ENCODE measurements around the gene STARD4.

- TF ChIP-seq CTCF (IDR thresholded peaks at IDR 0.05) (no peak), POLR2A (IDR thresholded peaks at IDR 0.05) (no peak), POLR2AphosphoS5 (IDR thresholded peaks at IDR 0.05) (no peak), EP300 (IDR thresholded peaks at IDR 0.05) (no peak)
Measured at GRCh38 chr5:111480346-111480745, 32.0 kb downstream of the STARD4 start.
